GM18868 (cell line): Measurements from ENCODE around the gene GALNT16.
"Not testable (repeated sequence)": the region's sequence is repeated elsewhere in the genome, so short reads cannot be mapped to it uniquely, and the experiment has no call there.

ENCODE experiments used
- ATAC-seq: cut with Tn5 transposase; IDR thresholded peaks from one replicate; pipeline ENCODE4 v1.9.1; 2021; ENCODE audit warnings: mild to moderate bottlenecking, moderate library complexity; ENCODE audit not compliant: unreplicated experiment

The GALNT16 gene

GRCh38 chr14:69259527-69260189, at the start of gene GALNT16:
Gene GALNT16 (plus strand): TSS chr14:69260158. CDS start chr14:69260291, 133 bp downstream.
- no peak for ATAC-seq

GRCh38 chr14:69214393-69214792, 45.6 kb upstream of the GALNT16 start:
- ATAC-seq, result no peak

GRCh38 chr14:69217663-69218062, 42.3 kb upstream of the GALNT16 start:
- ATAC-seq, result not testable (repeated sequence)

- ATAC-seq, result no peak
Measured at GRCh38 chr14:69224946-69225345, 35.0 kb upstream of the GALNT16 start.

- ATAC-seq, result no peak
Measured at GRCh38 chr14:69226178-69226577, 33.8 kb upstream of the GALNT16 start.

GRCh38 chr14:69226736-69227135, 33.2 kb upstream of the GALNT16 start:
- ATAC-seq, result no peak

- no peak for ATAC-seq
Measured at GRCh38 chr14:69231486-69231885, 28.5 kb upstream of the GALNT16 start.

GRCh38 chr14:69232388-69232787, 27.6 kb upstream of the GALNT16 start:
- ATAC-seq, result no peak

GRCh38 chr14:69234106-69234505, 25.9 kb upstream of the GALNT16 start:
- no peak for ATAC-seq

GRCh38 chr14:69235708-69236107, 24.2 kb upstream of the GALNT16 start:
- no peak for ATAC-seq

GRCh38 chr14:69237142-69237541, 22.8 kb upstream of the GALNT16 start:
- ATAC-seq, result no peak

- ATAC-seq, result no peak
Measured at GRCh38 chr14:69237584-69237983, 22.4 kb upstream of the GALNT16 start.

GRCh38 chr14:69238883-69239282, 21.1 kb upstream of the GALNT16 start:
- ATAC-seq, result no peak

GRCh38 chr14:69240527-69241173, 19.3 kb upstream of the GALNT16 start:
- ATAC-seq, result no peak

GRCh38 chr14:69241577-69241976, 18.4 kb upstream of the GALNT16 start:
- ATAC-seq, result no peak

GRCh38 chr14:69242311-69243224, 17.4 kb upstream of the GALNT16 start:
- no peak for ATAC-seq

- no peak for ATAC-seq
Measured at GRCh38 chr14:69244946-69245345, 15.0 kb upstream of the GALNT16 start.

- ATAC-seq, result no peak
Measured at GRCh38 chr14:69246331-69246730, 13.6 kb upstream of the GALNT16 start.

- no peak for ATAC-seq
Measured at GRCh38 chr14:69247676-69248440, 12.1 kb upstream of the GALNT16 start.

- ATAC-seq, result no peak
Measured at GRCh38 chr14:69249603-69250002, 10.4 kb upstream of the GALNT16 start.

GRCh38 chr14:69252851-69253250, 7.1 kb upstream of the GALNT16 start:
- ATAC-seq, result no peak
